Uterus (tissue), 4 donors: ENCODE data around the gene PARP14. TPM values are rescaled to one million over a fixed set of nuclear protein-coding genes. Genes with fewer than 3 reads are reported as not detected.

Source experiments
- DNase-seq, 2 donors: peaks; one replicate each; pipeline ENCODE4 v3.0.0-alpha.2; 2019 to 2020
- H3K27ac ChIP-seq, 2 donors: fragments of 200-600 bp; sonication (generic); 1 replicate in 1 of 2; 2 replicates in 1 of 2; pipeline ENCODE4 v1.5.1; 2016 to 2018
- H3K27me3 ChIP-seq, 2 donors: fragments of 200-600 bp; sonication (generic); one replicate each; pipeline ENCODE4 v1.5.1; 2018 to 2019; ENCODE audit warnings: control low read depth in 1 of 2
- H3K36me3 ChIP-seq, 2 donors: fragments of 200-600 bp; sonication (generic); one replicate each; pipeline ENCODE4 v1.5.1; 2019; ENCODE audit warnings: control low read depth in 1 of 2
- H3K4me1 ChIP-seq, 2 donors: fragments of 200-600 bp; sonication (generic); one replicate each; pipeline ENCODE4 v1.5.1; 2018 to 2019; ENCODE audit warnings: control low read depth in 1 of 2
- H3K4me3 ChIP-seq, 2 donors: fragments of 200-600 bp; sonication (generic); 1 replicate in 1 of 2; 2 replicates in 1 of 2; pipeline ENCODE4 v1.5.1; 2018 to 2019; ENCODE audit warnings: mild to moderate bottlenecking in 1 of 2
- H3K9me3 ChIP-seq, 2 donors: fragments of 200-600 bp; sonication (generic); one replicate each; pipeline ENCODE4 v1.5.1; 2019; ENCODE audit warnings: control low read depth in 1 of 2
- CTCF ChIP-seq, 4 experiments: fragments of 200-600 bp in 2 of 4; fragments of 450-650 bp in 2 of 4; sonication (generic) in 2 of 4; IDR thresholded peaks; one replicate each; pipeline ENCODE4 v1.5.1; 2016 to 2019; ENCODE audit warnings: antibody characterized with exemption in 4 of 4, mild to moderate bottlenecking in 2 of 4, moderate library complexity in 1 of 4
- POLR2A ChIP-seq, 2 donors: fragments of 450-650 bp; IDR thresholded peaks; one replicate each; pipeline ENCODE4 v1.6.1; 2016; ENCODE audit warnings: antibody characterized with exemption in 2 of 2, mild to moderate bottlenecking in 1 of 2, moderate library complexity in 1 of 2
- intact Hi-C: fragments of 100-400 bp; cut with DNase I; formaldehyde crosslinking; loops from one replicate; pipeline ENCODE4 v1.15.1; 2023; ENCODE audit warnings: low total_unique reads
- total RNA-seq, 4 donors: library from RNA; depleted of rRNA in 3 of 4; stranded (reverse); fragments of >200 nt in 3 of 4; gene quantifications; one replicate each; pipeline versions ENCODE4 v1.1.0 to v1.2.4, GENCODE V29; 2014 to 2023
- donor health status: DM: yes; HTN: yes; CAD: no.

The PARP14 gene
- total RNA-seq, 4 donors from 2014 or later, result 32.0 to 62.2 (median 50.2) TPM

- Histone ChIP-seq H3K27me3 (no peaks in the 10 kb centered on the region), H3K36me3 (no peaks in the 10 kb centered on the region), H3K4me1 (no peaks in the 10 kb centered on the region), H3K9me3 (no peaks in the 10 kb centered on the region), H3K4me3 (no peak overlapping the region), H3K27ac (no peak overlapping the region)
- no peak for DNase-seq
- intact Hi-C loops, result no loop called here
- TF ChIP-seq POLR2A (IDR thresholded peaks at IDR 0.05) (no peak), CTCF (IDR thresholded peaks at IDR 0.05) (no peak)
These were observed 18.1 kb upstream of the PARP14 start for GRCh38 chr3:122662505-122662904.

GRCh38 chr3:122665226-122665786, 15.3 kb upstream of the PARP14 start:
- intact Hi-C loops, result no loop called here
- Histone ChIP-seq H3K27me3 (no peaks in the 10 kb centered on the region), H3K9me3 (no peaks in the 10 kb centered on the region), H3K36me3 (no peaks in the 10 kb centered on the region), H3K4me1 (no peaks in the 10 kb centered on the region), H3K4me3 (no peak overlapping the region), H3K27ac (no peak overlapping the region)
- TF ChIP-seq POLR2A (IDR thresholded peaks at IDR 0.05), result no peak
- TF ChIP-seq CTCF (IDR thresholded peaks at IDR 0.05), result no peak
- DNase-seq, result no peak

GRCh38 chr3:122665881-122666280, 14.8 kb upstream of the PARP14 start:
- Histone ChIP-seq H3K4me3 (no peak overlapping the region), H3K27ac (no peak overlapping the region), H3K9me3 (no peaks in the 10 kb centered on the region), H3K4me1 (no peaks in the 10 kb centered on the region), H3K36me3 (no peaks in the 10 kb centered on the region), H3K27me3 (no peaks in the 10 kb centered on the region)
- intact Hi-C loops, result no loop called here
- no peak for DNase-seq
- no peak for TF ChIP-seq POLR2A (IDR thresholded peaks at IDR 0.05)

GRCh38 chr3:122668930-122669730, 11.5 kb upstream of the PARP14 start:
- H3K4me3 ChIP-seq, result no peak overlapping the region
- no peak overlapping the region for H3K27ac ChIP-seq
- H3K9me3 ChIP-seq, result no peaks in the 10 kb centered on the region
- TF ChIP-seq CTCF (IDR thresholded peaks at IDR 0.05), result no peak
- no peak for TF ChIP-seq POLR2A (IDR thresholded peaks at IDR 0.05)
- no peaks in the 10 kb centered on the region for H3K36me3 ChIP-seq
- no peaks in the 10 kb centered on the region for H3K4me1 ChIP-seq
- no peak for DNase-seq
- no peaks in the 10 kb centered on the region for H3K27me3 ChIP-seq
- intact Hi-C loops, result no loop called here

- H3K9me3 ChIP-seq, result no peaks in the 10 kb centered on the region
- intact Hi-C loops, result no loop called here
- DNase-seq, result no peak
- no peaks in the 10 kb centered on the region for H3K27me3 ChIP-seq
- H3K27ac ChIP-seq, result no peak overlapping the region
- no peaks in the 10 kb centered on the region for H3K4me1 ChIP-seq
- TF ChIP-seq POLR2A (IDR thresholded peaks at IDR 0.05) (no peak), CTCF (IDR thresholded peaks at IDR 0.05) (no peak)
- H3K4me3 ChIP-seq, result no peak overlapping the region
- no peaks in the 10 kb centered on the region for H3K36me3 ChIP-seq
These were observed 9.1 kb upstream of the PARP14 start for GRCh38 chr3:122671553-122671952.
